Activated naive CD4-positive, alpha-beta T cell treated with anti-CD3 and anti-CD28 coated beads, Interleukin-2, amount 10 ng/mL, durations not matched to agents 7 days and 5 days (primary cell): ENCODE results near the gene CFAP100.

Experiments used
- CTCF ChIA-PET: fragments of 350-600 bp; sonication (Branson Sonifier 250); formaldehyde crosslinking; loops from one replicate; lab custom pipeline; 2021; ENCODE audit warnings: antibody characterized with exemption; lab: Charles Lee
- DNase-seq: peaks from one replicate; pipeline ENCODE4 v3.0.0-alpha.2; 2020
- H3K27ac Mint-ChIP-seq: one replicate; pipeline ENCODE4 v1.8.0; 2021; ENCODE audit warnings: mild to moderate bottlenecking, moderate library complexity, mixed read lengths
- H3K27me3 Mint-ChIP-seq: one replicate; pipeline ENCODE4 v1.8.0; 2021; ENCODE audit warnings: mild to moderate bottlenecking, mixed read lengths
- H3K36me3 Mint-ChIP-seq: one replicate; pipeline ENCODE4 v1.8.0; 2021; ENCODE audit warnings: mixed read lengths
- H3K4me1 Mint-ChIP-seq: one replicate; pipeline ENCODE4 v1.8.0; 2021; ENCODE audit warnings: mixed read lengths
- H3K4me3 Mint-ChIP-seq: one replicate; pipeline ENCODE4 v1.8.0; 2021; ENCODE audit warnings: mild to moderate bottlenecking, moderate library complexity, mixed read lengths
- H3K9me3 Mint-ChIP-seq: one replicate; pipeline ENCODE4 v1.8.0; 2021; ENCODE audit warnings: mixed read lengths

The CFAP100 gene

GRCh38 chr3:126414406-126414805, 19.7 kb downstream of the CFAP100 start:
- DNase-seq, result no peak
- Mint-ChIP-seq H3K4me3 (no peak overlapping the region), H3K4me1 (no peaks in the 10 kb centered on the region), H3K36me3 (no peaks in the 10 kb centered on the region), H3K9me3 (no peaks in the 10 kb centered on the region), H3K27ac (no peak overlapping the region), H3K27me3 (peaks cover 65% of the 10 kb centered on the region)
- CTCF ChIA-PET, result no interaction called here

GRCh38 chr3:126414961-126415660, 20.4 kb downstream of the CFAP100 start:
- Mint-ChIP-seq H3K4me3 (no peak overlapping the region), H3K9me3 (no peaks in the 10 kb centered on the region), H3K4me1 (no peaks in the 10 kb centered on the region), H3K27ac (no peak overlapping the region), H3K27me3 (peaks cover 65% of the 10 kb centered on the region), H3K36me3 (no peaks in the 10 kb centered on the region)
- CTCF ChIA-PET, result no interaction called here
- DNase-seq, result no peak

- H3K27ac Mint-ChIP-seq, result no peak overlapping the region
- H3K4me1 Mint-ChIP-seq, result no peaks in the 10 kb centered on the region
- H3K36me3 Mint-ChIP-seq, result no peaks in the 10 kb centered on the region
- H3K27me3 Mint-ChIP-seq, result peaks cover 62% of the 10 kb centered on the region
- DNase-seq, result no peak
- no peaks in the 10 kb centered on the region for H3K9me3 Mint-ChIP-seq
- no peak overlapping the region for H3K4me3 Mint-ChIP-seq
- CTCF ChIA-PET, result no interaction called here
Measured at GRCh38 chr3:126415661-126416591, 21.2 kb downstream of the CFAP100 start.

- CTCF ChIA-PET, result no interaction called here
- DNase-seq, result no peak
- H3K27ac Mint-ChIP-seq, result no peak overlapping the region
Measured at GRCh38 chr3:126416943-126417342, 22.2 kb downstream of the CFAP100 start.

GRCh38 chr3:126417515-126417914, 22.8 kb downstream of the CFAP100 start:
- Mint-ChIP-seq H3K9me3 (no peaks in the 10 kb centered on the region), H3K27ac (no peak overlapping the region), H3K4me1 (no peaks in the 10 kb centered on the region), H3K4me3 (no peak overlapping the region), H3K27me3 (peaks cover 47% of the 10 kb centered on the region), H3K36me3 (no peaks in the 10 kb centered on the region)
- CTCF ChIA-PET, result no interaction called here
- no peak for DNase-seq

More at GRCh38 chr3:126416943-126417342, 22.2 kb downstream of the CFAP100 start:
- Mint-ChIP-seq H3K36me3 (no peaks in the 10 kb centered on the region), H3K4me3 (no peak overlapping the region), H3K9me3 (no peaks in the 10 kb centered on the region), H3K4me1 (no peaks in the 10 kb centered on the region), H3K27me3 (peaks cover 52% of the 10 kb centered on the region)

GRCh38 chr3:126417981-126418530, 23.3 kb downstream of the CFAP100 start:
- no peak overlapping the region for H3K27ac Mint-ChIP-seq
- no peaks in the 10 kb centered on the region for H3K36me3 Mint-ChIP-seq
- DNase-seq, result no peak
- H3K4me1 Mint-ChIP-seq, result no peaks in the 10 kb centered on the region
- CTCF ChIA-PET, result no interaction called here
- H3K4me3 Mint-ChIP-seq, result no peak overlapping the region
- H3K27me3 Mint-ChIP-seq, result peaks cover 42% of the 10 kb centered on the region
- H3K9me3 Mint-ChIP-seq, result no peaks in the 10 kb centered on the region

GRCh38 chr3:126418661-126419131, 24.0 kb downstream of the CFAP100 start:
- CTCF ChIA-PET, result no interaction called here
- Mint-ChIP-seq H3K27me3 (peaks cover 36% of the 10 kb centered on the region), H3K27ac (no peak overlapping the region), H3K4me3 (no peak overlapping the region), H3K4me1 (no peaks in the 10 kb centered on the region), H3K36me3 (no peaks in the 10 kb centered on the region), H3K9me3 (no peaks in the 10 kb centered on the region)
- DNase-seq, result no peak

- no peaks in the 10 kb centered on the region for H3K9me3 Mint-ChIP-seq
- no peak overlapping the region for H3K4me3 Mint-ChIP-seq
- H3K36me3 Mint-ChIP-seq, result no peaks in the 10 kb centered on the region
- CTCF ChIA-PET, result no interaction called here
- peaks cover 30% of the 10 kb centered on the region for H3K27me3 Mint-ChIP-seq
- no peak overlapping the region for H3K27ac Mint-ChIP-seq
- DNase-seq, result no peak
- no peaks in the 10 kb centered on the region for H3K4me1 Mint-ChIP-seq
Measured at GRCh38 chr3:126419151-126419703, 24.5 kb downstream of the CFAP100 start.

- H3K4me1 Mint-ChIP-seq, result no peaks in the 10 kb centered on the region
- DNase-seq, result no peak
- no peaks in the 10 kb centered on the region for H3K36me3 Mint-ChIP-seq
- CTCF ChIA-PET, result no interaction called here
- H3K4me3 Mint-ChIP-seq, result no peak overlapping the region
- H3K9me3 Mint-ChIP-seq, result no peaks in the 10 kb centered on the region
- H3K27ac Mint-ChIP-seq, result no peak overlapping the region
- H3K27me3 Mint-ChIP-seq, result peaks cover 23% of the 10 kb centered on the region
Measured at GRCh38 chr3:126419886-126420786, 25.4 kb downstream of the CFAP100 start.

GRCh38 chr3:126421573-126422119, 26.9 kb downstream of the CFAP100 start:
- H3K4me3 Mint-ChIP-seq, result no peak overlapping the region
- H3K9me3 Mint-ChIP-seq, result peaks cover 8% of the 10 kb centered on the region
- no peaks in the 10 kb centered on the region for H3K4me1 Mint-ChIP-seq
- no peak for DNase-seq
- no peak overlapping the region for H3K27ac Mint-ChIP-seq
- peaks cover 5% of the 10 kb centered on the region for H3K36me3 Mint-ChIP-seq
- peaks cover 9% of the 10 kb centered on the region for H3K27me3 Mint-ChIP-seq
- CTCF ChIA-PET, result no interaction called here

- Mint-ChIP-seq H3K36me3 (peaks cover 5% of the 10 kb centered on the region), H3K9me3 (peaks cover 12% of the 10 kb centered on the region), H3K4me1 (no peaks in the 10 kb centered on the region), H3K27ac (no peak overlapping the region), H3K27me3 (peaks cover 4% of the 10 kb centered on the region), H3K4me3 (no peak overlapping the region)
- CTCF ChIA-PET, result no interaction called here
- DNase-seq, result no peak
Measured at GRCh38 chr3:126422121-126422520, 27.4 kb downstream of the CFAP100 start.

- H3K27me3 Mint-ChIP-seq, result no peaks in the 10 kb centered on the region
- CTCF ChIA-PET, result no interaction called here
- peaks cover 5% of the 10 kb centered on the region for H3K36me3 Mint-ChIP-seq
- peaks cover 12% of the 10 kb centered on the region for H3K9me3 Mint-ChIP-seq
- no peaks in the 10 kb centered on the region for H3K4me1 Mint-ChIP-seq
- DNase-seq, result no peak
- H3K4me3 Mint-ChIP-seq, result no peak overlapping the region
- H3K27ac Mint-ChIP-seq, result no peak overlapping the region
Measured at GRCh38 chr3:126422571-126423091, 27.9 kb downstream of the CFAP100 start.
